ENCODE data around the gene FAM25A.

FAM25A gene

GRCh38 chr10:87064651-87065050 lies 44.6 kb downstream of the FAM25A start:
- DNase-seq (ENCODE audit: low read depth), result no peak

- DNase-seq (ENCODE audit: low read depth), result no peak
Observed at GRCh38 chr10:87066178-87066577, 46.1 kb downstream of the FAM25A start.

- DNase-seq (ENCODE audit: low read depth), result no peak
Observed at GRCh38 chr10:87066865-87067264, 46.8 kb downstream of the FAM25A start.

- no peak for DNase-seq (ENCODE audit: low read depth)
Observed at GRCh38 chr10:87068281-87068680, 48.2 kb downstream of the FAM25A start.

GRCh38 chr10:87072449-87072848 lies 52.4 kb downstream of the FAM25A start:
- DNase-seq (ENCODE audit: low read depth), result no peak
